Left ventricle myocardium inferior (tissue), 1 donor: ENCODE results near the gene ENDOG. TPM values are rescaled to one million over a fixed set of nuclear protein-coding genes. Genes with fewer than 3 reads are reported as not detected.

Source experiments
- DNase-seq: peaks from one replicate; pipeline ENCODE4 v3.0.0-alpha.2; 2020
- H3K27ac ChIP-seq: fragments of 200-600 bp; replicated peaks from 2 replicates; pipeline ENCODE4 v1.8.0; 2021
- H3K27me3 ChIP-seq: fragments of 200-600 bp; 2 replicates; pipeline ENCODE4 v1.8.0; 2021; ENCODE audit warnings: low read depth
- H3K36me3 ChIP-seq: fragments of 200-600 bp; 2 replicates; pipeline ENCODE4 v1.8.0; 2021
- H3K4me1 ChIP-seq: fragments of 200-600 bp; 2 replicates; pipeline ENCODE4 v1.8.0; 2021
- H3K4me3 ChIP-seq: fragments of 200-600 bp; 2 replicates; pipeline ENCODE4 v1.8.0; 2021; ENCODE audit warnings: mild to moderate bottlenecking, moderate library complexity
- H3K9me3 ChIP-seq: fragments of 200-600 bp; replicated peaks from 2 replicates; pipeline ENCODE4 v1.8.0; 2021
- intact Hi-C: fragments of 100-400 bp; cut with micrococcal nuclease; formaldehyde crosslinking; loops from one replicate; pipeline ENCODE4 v1.11.0; 2022
- total RNA-seq: library from RNA; stranded (reverse); fragmentation: NEBNext Ultra II Directional; extraction: Animal tissue kit (Norgen Biotek cat#: 25700); gene quantifications from one replicate; pipeline ENCODE4 v1.2.1, GENCODE V29; 2021
- TF ChIP-seq, protein P1 (sequence below): fragments of 200-600 bp; IDR thresholded peaks from 2 replicates; pipeline ENCODE4 v1.8.0; 2021; ENCODE audit warnings: antibody characterized with exemption, mild to moderate bottlenecking, borderline replicate concordance
- donor health status: DM: no; HTN: yes; CAD: no; lungs with severe emphysema.

Gene ENDOG
- total RNA-seq, 1 donor from 2014 or later = 75.3 TPM

- H3K27ac ChIP-seq = peak within 1 kb of the TSS; percentile 94
- peak; percentile 93 for DNase-seq
- no peaks in the 10 kb centered on the region for H3K9me3 ChIP-seq
- intact Hi-C loops = no loop called here
- no peaks in the 10 kb centered on the region for H3K27me3 ChIP-seq
- peak within 1 kb of the TSS; percentile 100 for H3K4me3 ChIP-seq
- TF ChIP-seq, protein P1, sequence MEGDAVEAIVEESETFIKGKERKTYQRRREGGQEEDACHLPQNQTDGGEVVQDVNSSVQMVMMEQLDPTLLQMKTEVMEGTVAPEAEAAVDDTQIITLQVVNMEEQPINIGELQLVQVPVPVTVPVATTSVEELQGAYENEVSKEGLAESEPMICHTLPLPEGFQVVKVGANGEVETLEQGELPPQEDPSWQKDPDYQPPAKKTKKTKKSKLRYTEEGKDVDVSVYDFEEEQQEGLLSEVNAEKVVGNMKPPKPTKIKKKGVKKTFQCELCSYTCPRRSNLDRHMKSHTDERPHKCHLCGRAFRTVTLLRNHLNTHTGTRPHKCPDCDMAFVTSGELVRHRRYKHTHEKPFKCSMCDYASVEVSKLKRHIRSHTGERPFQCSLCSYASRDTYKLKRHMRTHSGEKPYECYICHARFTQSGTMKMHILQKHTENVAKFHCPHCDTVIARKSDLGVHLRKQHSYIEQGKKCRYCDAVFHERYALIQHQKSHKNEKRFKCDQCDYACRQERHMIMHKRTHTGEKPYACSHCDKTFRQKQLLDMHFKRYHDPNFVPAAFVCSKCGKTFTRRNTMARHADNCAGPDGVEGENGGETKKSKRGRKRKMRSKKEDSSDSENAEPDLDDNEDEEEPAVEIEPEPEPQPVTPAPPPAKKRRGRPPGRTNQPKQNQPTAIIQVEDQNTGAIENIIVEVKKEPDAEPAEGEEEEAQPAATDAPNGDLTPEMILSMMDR = no peak
- H3K36me3 ChIP-seq = peaks cover 28% of the 10 kb centered on the region
- H3K4me1 ChIP-seq = peaks cover 21% of the 10 kb centered on the region
These were observed 31.4 kb upstream of the ENDOG start, which contains the start of gene TBC1D13 for GRCh38 chr9:128786681-128787601. Gene TBC1D13 (plus strand): TSS chr9:128787253. CDS start chr9:128787354, 101 bp downstream.

DNA sequence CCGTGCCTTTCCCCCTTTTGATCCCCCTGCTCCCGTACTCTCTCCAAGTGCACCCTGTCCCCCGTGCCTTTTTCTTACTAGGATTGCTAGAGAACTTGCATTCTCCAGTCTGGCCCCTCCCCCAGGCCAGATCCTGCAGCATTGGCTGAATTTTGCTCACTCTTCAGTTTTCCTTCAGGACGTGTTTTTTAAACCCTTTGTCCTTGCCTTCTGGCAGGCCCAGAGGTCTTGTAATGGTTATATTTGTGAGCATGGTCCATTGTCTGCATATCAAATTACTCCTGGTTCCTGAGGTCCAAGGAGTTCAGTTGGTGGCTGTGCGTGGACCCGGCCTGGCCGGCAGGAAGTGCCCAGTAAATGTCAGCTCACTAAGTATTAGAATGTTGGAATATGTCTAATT, 30.6 kb upstream of the ENDOG start:
- no peaks in the 10 kb centered on the region for H3K27me3 ChIP-seq
- peaks cover 21% of the 10 kb centered on the region for H3K4me1 ChIP-seq
- no peak for DNase-seq
- intact Hi-C loops = no loop called here
- H3K9me3 ChIP-seq = no peaks in the 10 kb centered on the region
- H3K27ac ChIP-seq = peak overlapping the region; percentile 94
- H3K4me3 ChIP-seq = peak overlapping the region; percentile 100
- H3K36me3 ChIP-seq = peaks cover 35% of the 10 kb centered on the region
- TF ChIP-seq, protein P1 = no peak

DNA sequence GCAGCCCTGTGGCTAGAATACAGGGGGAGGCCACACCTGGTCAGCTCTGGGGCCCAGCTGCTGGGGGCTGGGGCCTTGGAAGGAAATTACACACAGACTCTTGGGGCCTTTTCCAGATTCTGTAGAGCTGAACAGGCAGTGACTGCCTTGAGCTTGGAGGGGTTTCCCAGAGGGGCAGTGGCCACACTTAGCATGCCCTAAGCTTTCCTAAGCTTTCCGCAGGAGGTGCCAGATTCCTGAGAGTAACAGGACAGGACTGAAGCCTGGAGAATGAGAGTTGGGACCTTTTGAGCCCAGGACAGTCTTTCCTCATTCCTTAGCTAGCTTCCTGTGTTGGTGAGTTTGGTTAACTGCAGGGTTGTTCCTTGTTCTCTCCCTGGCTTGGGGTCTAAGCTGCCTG, 29.9 kb upstream of the ENDOG start:
- Histone ChIP-seq H3K27me3 (no peaks in the 10 kb centered on the region), H3K36me3 (peaks cover 43% of the 10 kb centered on the region), H3K4me1 (peaks cover 21% of the 10 kb centered on the region), H3K27ac (no peak overlapping the region), H3K4me3 (peak overlapping the region; percentile 100), H3K9me3 (no peaks in the 10 kb centered on the region)
- TF ChIP-seq, protein P1 = no peak
- intact Hi-C loops = no loop called here
- no peak for DNase-seq

DNA sequence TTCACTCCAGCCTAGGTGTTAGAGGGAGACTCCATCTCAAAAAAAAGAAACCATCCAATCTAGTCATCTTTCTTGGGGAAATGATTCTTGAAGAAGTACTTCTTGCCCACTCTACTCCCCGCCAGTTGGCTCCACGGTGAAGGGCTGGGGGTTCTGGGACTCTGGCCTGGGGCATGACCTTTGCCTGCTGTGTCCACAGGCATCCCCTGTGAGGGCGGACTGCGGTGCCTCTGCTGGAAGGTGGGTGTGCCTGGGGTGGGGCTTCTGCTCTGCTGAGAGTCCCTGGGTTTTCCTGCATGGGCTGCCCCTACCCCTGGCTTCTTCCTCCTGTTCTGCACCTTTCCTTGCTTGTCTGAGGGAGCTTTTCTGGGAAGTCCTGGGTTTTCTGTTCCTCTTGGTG, 27.8 kb upstream of the ENDOG start:
- peaks cover 21% of the 10 kb centered on the region for H3K4me1 ChIP-seq
- H3K27me3 ChIP-seq = no peaks in the 10 kb centered on the region
- no peak overlapping the region for H3K27ac ChIP-seq
- no peaks in the 10 kb centered on the region for H3K9me3 ChIP-seq
- TF ChIP-seq, protein P1 = no peak
- DNase-seq = no peak
- no peak overlapping the region for H3K4me3 ChIP-seq
- H3K36me3 ChIP-seq = peaks cover 60% of the 10 kb centered on the region
- intact Hi-C loops = no loop called here

DNA sequence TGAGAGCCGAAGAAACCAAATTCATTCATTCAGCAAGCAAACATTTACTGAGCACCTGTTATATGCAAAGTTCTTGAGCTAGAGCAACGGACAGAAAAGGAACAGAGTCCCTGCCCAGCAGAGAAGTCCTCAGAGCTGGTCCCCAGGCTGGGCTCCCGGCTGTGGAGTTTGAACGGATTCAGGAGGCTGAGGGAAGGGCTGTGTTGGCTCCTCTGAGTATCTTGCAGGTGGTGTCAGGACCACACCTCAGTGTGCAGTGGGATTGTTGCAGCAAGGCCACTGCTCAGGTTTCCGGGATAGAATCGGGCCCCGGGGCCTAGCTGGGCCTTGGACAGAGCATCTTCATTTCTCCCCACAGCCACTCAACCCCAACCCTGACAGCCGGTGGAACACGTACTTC, 26.2 kb upstream of the ENDOG start:
- intact Hi-C loops = no loop called here
- TF ChIP-seq, protein P1 = no peak
- DNase-seq = no peak
- no peak overlapping the region for H3K27ac ChIP-seq
- H3K27me3 ChIP-seq = no peaks in the 10 kb centered on the region
- peaks cover 75% of the 10 kb centered on the region for H3K36me3 ChIP-seq
- H3K4me3 ChIP-seq = no peak overlapping the region
- no peaks in the 10 kb centered on the region for H3K9me3 ChIP-seq
- H3K4me1 ChIP-seq = peaks cover 15% of the 10 kb centered on the region
